Endothelial cell of umbilical vein (primary cell): ENCODE measurements around the gene TRPC1. TPM values are rescaled to one million over a fixed set of nuclear protein-coding genes. Genes with fewer than 3 reads are reported as not detected.

Experiments used
- BruUV-seq: library from RNA; stranded (reverse); fragments of 400-500 nt; replicated peaks from 2 replicates; lab custom pipeline; 2021; lab: Mats Ljungman, UMichigan
- CTCF ChIA-PET: fragments of 300-600, 350-600 bp; sonication (Branson Sonifier 250); formaldehyde crosslinking; loops from one replicate; lab custom pipeline; 2021; ENCODE audit warnings: antibody characterized with exemption, inconsistent platforms; lab: Charles Lee
- POLR2A ChIA-PET: fragments of 300-600, 350-600 bp; sonication (Branson Sonifier 250); formaldehyde crosslinking; loops from one replicate; lab custom pipeline; 2021; ENCODE audit warnings: antibody characterized with exemption, inconsistent platforms; lab: Charles Lee
- DNase-seq: peaks from one replicate; pipeline ENCODE4 v3.0.0-alpha.2; 2011; ENCODE audit warnings: low read depth, low spot score
- FAIRE-seq: peaks from 2 replicates; lab custom pipeline; 2011; peaks lifted over from hg19 to GRCh38; lab: Jason Lieb, UNC
- H2AFZ ChIP-seq: 2 replicates; pipeline ENCODE4 v1.6.0; 2012; ENCODE audit warnings: low read depth, low read length, control low read depth, inconsistent platforms
- H3K27ac ChIP-seq: 2 replicates; pipeline ENCODE4 v1.5.1; 2011; ENCODE audit warnings: low read depth, mild to moderate bottlenecking, control low read depth, low read length, moderate library complexity; ENCODE audit not compliant: insufficient read depth
- H3K27me3 ChIP-seq, 2 experiments: 2 replicates each; pipeline versions ENCODE4 v1.6.0 to v1.6.1; 2011; ENCODE audit warnings: low read length in 2 of 2, mixed read lengths in 1 of 2; ENCODE audit not compliant: control insufficient read depth in 2 of 2, insufficient read depth in 2 of 2
- H3K36me3 ChIP-seq, 2 experiments: 2 replicates in 1 of 2; 3 replicates in 1 of 2; pipeline ENCODE4 v1.5.1; 2011; ENCODE audit warnings: low read length in 2 of 2, mild to moderate bottlenecking in 1 of 2, moderate library complexity in 1 of 2; ENCODE audit not compliant: control insufficient read depth in 2 of 2, insufficient read depth in 2 of 2; ENCODE audit errors: extremely low read depth in 1 of 2
- H3K4me1 ChIP-seq: 3 replicates; pipeline ENCODE4 v1.5.1; 2011; ENCODE audit warnings: mild to moderate bottlenecking, low read length; ENCODE audit not compliant: control insufficient read depth, insufficient read depth; ENCODE audit errors: extremely low read depth
- H3K4me2 ChIP-seq: 2 replicates; pipeline ENCODE4 v1.6.1; 2011; ENCODE audit warnings: low read length, control low read depth, mixed read lengths; ENCODE audit not compliant: insufficient read depth
- H3K4me3 ChIP-seq, 3 experiments: fragments of 200-600 bp in 1 of 3; sonication (generic), shearing (Covaris generic) in 1 of 3; replicated peaks in 1 of 3; 2 replicates each; pipeline ENCODE4 v1.5.1; 2011 to 2016; ENCODE audit warnings: control low read depth in 3 of 3, low read length in 3 of 3, mild to moderate bottlenecking in 2 of 3, inconsistent platforms in 1 of 3, low read depth in 1 of 3, moderate library complexity in 1 of 3; ENCODE audit not compliant: insufficient read depth in 1 of 3
- H3K79me2 ChIP-seq: 2 replicates; pipeline ENCODE4 v1.6.0; 2012; ENCODE audit warnings: low read length, inconsistent platforms; ENCODE audit not compliant: control insufficient read depth, insufficient read depth
- H3K9ac ChIP-seq: replicated peaks from 2 replicates; pipeline ENCODE3; 2011; ENCODE audit warnings: low read length, control low read depth; ENCODE audit not compliant: insufficient read depth; ENCODE audit errors: extremely low read depth
- H3K9me1 ChIP-seq: replicated peaks from 3 replicates; pipeline ENCODE4 v1.6.0; 2011; ENCODE audit warnings: mild to moderate bottlenecking, low read length; ENCODE audit not compliant: control insufficient read depth, insufficient read depth; ENCODE audit errors: extremely low read depth
- H3K9me3 ChIP-seq: replicated peaks from 2 replicates; pipeline ENCODE4 v1.5.1; 2012; ENCODE audit warnings: low read length, inconsistent platforms; ENCODE audit not compliant: control insufficient read depth, insufficient read depth
- H4K20me1 ChIP-seq: replicated peaks from 2 replicates; pipeline ENCODE3; 2011; ENCODE audit warnings: mild to moderate bottlenecking, low read length; ENCODE audit not compliant: control insufficient read depth, insufficient read depth; ENCODE audit errors: extremely low read depth
- CTCF ChIP-seq, 2 donors: IDR thresholded peaks; 1 replicate in 1 of 2; 2 replicates in 1 of 2; pipeline ENCODE4 v1.5.1; 2011; ENCODE audit warnings: low read length in 2 of 2, mild to moderate bottlenecking in 2 of 2, moderate library complexity in 2 of 2, control low read depth in 1 of 2, inconsistent platforms in 1 of 2, low read depth in 1 of 2; ENCODE audit not compliant: insufficient read depth in 1 of 2; ENCODE audit errors: extremely low read depth in 1 of 2
- EZH2 ChIP-seq: IDR thresholded peaks from 2 replicates; pipeline ENCODE4 v1.6.1; 2012; ENCODE audit warnings: borderline replicate concordance, low read depth, mild to moderate bottlenecking, moderate library complexity, low read length, inconsistent platforms; ENCODE audit not compliant: severe bottlenecking
- FOS ChIP-seq: IDR thresholded peaks from 2 replicates; pipeline ENCODE4 v1.6.1; 2011; ENCODE audit warnings: mild to moderate bottlenecking, low read length, moderate library complexity, borderline replicate concordance; ENCODE audit not compliant: insufficient read depth
- GATA2 ChIP-seq: IDR thresholded peaks from 2 replicates; pipeline ENCODE4 v1.7.0; 2011; ENCODE audit warnings: low read depth, mild to moderate bottlenecking, moderate library complexity, mixed read lengths, low read length; ENCODE audit not compliant: insufficient read length, insufficient read depth
- JUN ChIP-seq: IDR thresholded peaks from 2 replicates; pipeline ENCODE4 v1.6.1; 2011; ENCODE audit warnings: borderline replicate concordance, low read depth; ENCODE audit not compliant: insufficient read length, insufficient read depth
- MAX ChIP-seq: IDR thresholded peaks from 2 replicates; pipeline ENCODE4 v1.6.1; 2011; ENCODE audit not compliant: insufficient read depth, insufficient read length
- MYC ChIP-seq: IDR thresholded peaks from one replicate; pipeline ENCODE4 v1.6.1; 2011; ENCODE audit warnings: mild to moderate bottlenecking, low read depth, low read length
- POLR2A ChIP-seq: IDR thresholded peaks from 2 replicates; pipeline ENCODE4 v1.6.1; 2012; ENCODE audit warnings: low read depth, mild to moderate bottlenecking, control low read depth, low read length
- POLR2AphosphoS5 ChIP-seq: IDR thresholded peaks from 2 replicates; pipeline ENCODE4 v1.6.1; 2012; ENCODE audit warnings: low read depth, mild to moderate bottlenecking, control low read depth, low read length, moderate library complexity; ENCODE audit not compliant: insufficient read depth
- dilution Hi-C: fragments of 300-500 bp; cut with MboI; formaldehyde crosslinking; loops from one replicate; pipeline ENCODE4 v1.15.0; 2019; ENCODE audit warnings: low sequenced_read_pairs; ENCODE audit not compliant: extremely low pct_ligation_motif_present
- intact Hi-C: fragments of 100-400 bp; cut with micrococcal nuclease; formaldehyde crosslinking; loops from one replicate; pipeline ENCODE4 v1.10.0; 2022
- polyA plus RNA-seq, 4 experiments: library from polyadenylated mRNA; depleted of rRNA in 3 of 4; stranded (reverse) in 3 of 4; unstranded in 1 of 4; fragments of >200 nt; gene quantifications; 2 replicates each; pipeline versions ENCODE4 v1.2.1 to v1.2.3, GENCODE V29; 2011 to 2012; ENCODE audit warnings: missing spikeins in 1 of 4
- total RNA-seq: library from RNA; stranded (reverse); gene quantifications from 2 replicates; pipeline ENCODE4 v1.2.3, GENCODE V29; 2021

The TRPC1 gene
- total and polyA plus RNA-seq, 2 donors (not counting 3 experiments of a cell fraction or from before 2014, with no cell fraction given) = 3.5 to 5.9 TPM

GRCh38 chr3:142768338-142768737 is 44.5 kb downstream of the TRPC1 start:
- no TSS peak for BruUV-seq
- H3K9ac ChIP-seq = no peak overlapping the region
- no peaks in the 10 kb centered on the region for H3K4me1 ChIP-seq
- TF ChIP-seq GATA2 (no peak), CTCF (IDR thresholded peaks at IDR 0.05; ENCODE audit: extremely low read depth in 1 of 2, insufficient read depth in 1 of 2, low read depth in 1 of 2, low read length in 2 of 2) (no peak)
- no peak overlapping the region for H3K4me2 ChIP-seq
- H3K27me3 ChIP-seq = no peaks in the 10 kb centered on the region
- no peaks in the 10 kb centered on the region for H3K9me1 ChIP-seq
- no peak for FAIRE-seq
- H3K4me3 ChIP-seq = no peak overlapping the region
- no peaks in the 10 kb centered on the region for H4K20me1 ChIP-seq
- ChIA-PET CTCF (no interaction called here), POLR2A (no interaction called here)
- no peaks in the 10 kb centered on the region for H3K79me2 ChIP-seq
- dilution Hi-C loops (no loop called here), intact Hi-C loops (no loop called here)
- H3K27ac ChIP-seq = no peak overlapping the region
- no peaks in the 10 kb centered on the region for H3K36me3 ChIP-seq
- no peaks in the 10 kb centered on the region for H3K9me3 ChIP-seq
- DNase-seq = no peak
- no peak overlapping the region for H2AFZ ChIP-seq

- no peak overlapping the region for H3K27ac ChIP-seq
- dilution Hi-C loops (no loop called here), intact Hi-C loops (no loop called here)
- no peak overlapping the region for H2AFZ ChIP-seq
- TF ChIP-seq CTCF (IDR thresholded peaks at IDR 0.05; ENCODE audit: extremely low read depth in 1 of 2, insufficient read depth in 1 of 2, low read depth in 1 of 2, low read length in 2 of 2) (no peak), MAX (no peak), JUN (no peak), MYC (no peak), POLR2AphosphoS5 (no peak), EZH2 (no peak), POLR2A (no peak), FOS (no peak), GATA2 (no peak)
- no peak overlapping the region for H3K4me3 ChIP-seq
- FAIRE-seq = no peak
- no peaks in the 10 kb centered on the region for H3K27me3 ChIP-seq
- H3K9me3 ChIP-seq = no peaks in the 10 kb centered on the region
- ChIA-PET CTCF (no interaction called here), POLR2A (no interaction called here)
- H3K4me1 ChIP-seq = no peaks in the 10 kb centered on the region
- H3K9ac ChIP-seq = no peak overlapping the region
- H3K4me2 ChIP-seq = no peak overlapping the region
- H3K9me1 ChIP-seq = no peaks in the 10 kb centered on the region
- H4K20me1 ChIP-seq = no peaks in the 10 kb centered on the region
- no peaks in the 10 kb centered on the region for H3K79me2 ChIP-seq
- no TSS peak for BruUV-seq
- DNase-seq = no peak
- H3K36me3 ChIP-seq = no peaks in the 10 kb centered on the region
Observed at GRCh38 chr3:142777927-142778326, 54.1 kb downstream of the TRPC1 start.
